ENCODE measurements around the gene DRD1. TPM values are rescaled to one million over a fixed set of nuclear protein-coding genes. Genes with fewer than 3 reads are reported as not detected.

Gene DRD1
- total and polyA plus RNA-seq, 2 of the 4 experiments (the other 2 are of a cell fraction): 0.18 to 0.19 TPM

GRCh38 chr5:175434800-175435199 is 9.2 kb downstream of the DRD1 start:
- DNase-seq (no peak), ATAC-seq (ENCODE audit: low read depth) (no peak)
- Histone ChIP-seq H2BK120ac (ENCODE audit: low read depth, low read length) (no peak overlapping the region), H2AK5ac (ENCODE audit: low read depth, low read length) (no peak overlapping the region), H2AK9ac (replicated peaks; ENCODE audit: low read depth, low read length, poor library complexity) (no peak overlapping the region), H4K91ac (ENCODE audit: insufficient read depth, low read depth, low read length) (no peak overlapping the region), H3K27ac (ENCODE audit: insufficient read depth, low read length) (no peak overlapping the region), H3K23ac (ENCODE audit: low read depth, low read length) (no peak overlapping the region), H3K4ac (ENCODE audit: low read depth, low read length) (no peak overlapping the region), H3K14ac (replicated peaks; ENCODE audit: low read depth, low read length) (no peak overlapping the region), H4K20me1 (ENCODE audit: insufficient read depth, low read length) (no peaks in the 10 kb centered on the region), H2BK15ac (ENCODE audit: low read depth, low read length) (no peak overlapping the region), H4K8ac (ENCODE audit: low read depth in 2 of 2, low read length in 2 of 2) (no peak overlapping the region), H2AFZ (replicated peaks; ENCODE audit: low read length, poor library complexity) (no peak overlapping the region), H3K9me3 (ENCODE audit: control insufficient read depth, insufficient read depth, low read length) (no peaks in the 10 kb centered on the region), H3K36me3 (ENCODE audit: control insufficient read depth, insufficient read depth, low read length) (no peaks in the 10 kb centered on the region), H3K9ac (ENCODE audit: low read depth, low read length) (no peak overlapping the region), H3K56ac (ENCODE audit: extremely low read depth, insufficient read depth, low read length) (no peak overlapping the region), H3K79me1 (ENCODE audit: low read depth in 1 of 2, low read length in 2 of 2) (no peaks in the 10 kb centered on the region), H3K27me3 (ENCODE audit: control insufficient read depth, insufficient read depth, low read length) (no peaks in the 10 kb centered on the region; the same call in 1 of the 2 replicates), H3K4me3 (ENCODE audit: insufficient read depth, low read depth, low read length) (no peak overlapping the region), H4K5ac (ENCODE audit: low read depth, low read length) (no peak overlapping the region), H2BK5ac (ENCODE audit: low read depth, low read length, poor library complexity, severe bottlenecking) (no peak overlapping the region), H3K4me2 (ENCODE audit: low read depth, low read length) (no peak overlapping the region), H2BK20ac (ENCODE audit: low read depth, low read length) (no peak overlapping the region), H3K4me1 (ENCODE audit: control insufficient read depth, insufficient read depth, low read length) (no peaks in the 10 kb centered on the region), H3K9me1 (ENCODE audit: insufficient read depth, low read length) (no peaks in the 10 kb centered on the region), H3K18ac (ENCODE audit: low read depth, low read length) (no peak overlapping the region)
- TF ChIP-seq MAFK (IDR thresholded peaks at IDR 0.05; ENCODE audit: low read depth, low read length) (no peak), MAZ (IDR thresholded peaks at IDR 0.05; ENCODE audit: borderline replicate concordance, low read depth, low read length) (no peak), BHLHE40 (IDR thresholded peaks at IDR 0.05; ENCODE audit: low read depth, low read length) (no peak), MXI1 (IDR thresholded peaks at IDR 0.05; ENCODE audit: borderline replicate concordance, low read depth, low read length) (no peak), CTCF (conservative IDR thresholded peaks at IDR 0.05; ENCODE audit: low read depth, low read length) (no peak), RAD21 (IDR thresholded peaks at IDR 0.05; ENCODE audit: low read length) (no peak), FOS (IDR thresholded peaks at IDR 0.05; ENCODE audit: low read depth, low read length) (no peak), NFE2L2 (IDR thresholded peaks at IDR 0.05; ENCODE audit: low read depth, low read length) (no peak), SMC3 (IDR thresholded peaks at IDR 0.05; ENCODE audit: low read depth, low read length) (no peak), CEBPB (IDR thresholded peaks at IDR 0.05; ENCODE audit: low read depth, low read length) (no peak), RCOR1 (IDR thresholded peaks at IDR 0.05; ENCODE audit: insufficient replicate concordance, low read length) (no peak)
- WGBS, 2 experiments (ENCODE audit: extremely low coverage in 2 of 2, insufficient read length in 1 of 2): 46% methylated on average over 5 of the region's 6 CpGs; no CpG with 5 or more reads in 1 of the 2 experiments
- CTCF ChIA-PET: interaction anchor here (0.6 kb wide), 1 partner anchor 227 kb away, joined by 7 read pairs; no protein-coding TSS in a partner anchor
- no TSS peak for BruUV-seq (replicated peaks)
- POLR2A ChIA-PET (ENCODE audit: unreplicated experiment): no interaction called here
- dilution Hi-C loops (cut with HindIII; ENCODE audit: low sequenced_read_pairs, unreplicated experiment): no loop called here
- in situ Hi-C loops (cut with MboI; ENCODE audit: low sequenced_read_pairs): no loop called here
- intact Hi-C loops (cut with micrococcal nuclease): no loop called here

Data from IMR-90 (cell line).